Endometrial microvascular endothelial cells (primary cell): ENCODE measurements around the gene TJP1. TPM values are rescaled to one million over a fixed set of nuclear protein-coding genes. Genes with fewer than 3 reads are reported as not detected.
"Not testable (repeated sequence)": the region's sequence is repeated elsewhere in the genome, so short reads cannot be mapped to it uniquely, and the experiment has no call there.

Source experiments
- in situ Hi-C: cut with HindIII; loops from 2 replicates; pipeline ENCODE4 v1.10.0; 2017; ENCODE audit warnings: low sequenced_read_pairs, low pct_unique_long_range_greater_than_20kb; ENCODE audit errors: inconsistent ontology term
- total RNA-seq: library from RNA; depleted of rRNA; stranded (reverse); fragments of >200 nt; gene quantifications from one replicate; pipeline ENCODE4 v1.2.3, GENCODE V29; 2015; ENCODE audit errors: inconsistent ontology term

Gene TJP1
- total RNA-seq, 1 donor from 2014 or later, result 56.6 TPM

DNA sequence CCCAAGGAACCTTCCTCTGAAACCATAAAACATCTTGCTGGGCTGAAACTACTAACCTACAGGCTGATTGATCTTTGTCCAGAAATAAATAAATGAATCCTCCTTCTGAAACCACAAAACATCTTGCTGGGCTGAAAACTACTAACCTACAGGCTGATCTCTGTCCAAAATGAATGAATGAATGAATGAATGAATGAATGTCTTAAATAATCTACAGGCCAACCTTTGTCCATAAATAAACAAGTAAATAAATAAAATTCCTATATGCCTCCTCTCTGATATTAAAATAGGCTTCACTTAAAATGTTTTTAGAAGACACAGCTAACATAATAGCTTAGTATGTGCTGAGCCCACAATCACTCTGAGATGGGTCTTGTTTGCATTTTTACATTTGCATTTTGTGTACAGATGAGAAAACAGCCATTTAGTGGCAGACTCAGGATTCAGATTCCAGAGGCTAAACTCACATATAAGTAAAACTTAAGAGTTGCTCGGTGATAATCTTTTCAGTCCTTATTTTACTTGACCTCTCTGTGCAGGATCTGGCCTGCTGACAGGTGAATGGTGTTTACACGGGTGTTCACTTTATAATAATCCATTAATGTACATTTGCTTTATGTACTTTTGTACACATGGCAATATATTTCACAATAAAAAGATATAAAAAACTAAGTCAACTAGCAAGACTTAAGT, 10.4 kb downstream of the TJP1 start:
- in situ Hi-C loops, result no loop called here

DNA sequence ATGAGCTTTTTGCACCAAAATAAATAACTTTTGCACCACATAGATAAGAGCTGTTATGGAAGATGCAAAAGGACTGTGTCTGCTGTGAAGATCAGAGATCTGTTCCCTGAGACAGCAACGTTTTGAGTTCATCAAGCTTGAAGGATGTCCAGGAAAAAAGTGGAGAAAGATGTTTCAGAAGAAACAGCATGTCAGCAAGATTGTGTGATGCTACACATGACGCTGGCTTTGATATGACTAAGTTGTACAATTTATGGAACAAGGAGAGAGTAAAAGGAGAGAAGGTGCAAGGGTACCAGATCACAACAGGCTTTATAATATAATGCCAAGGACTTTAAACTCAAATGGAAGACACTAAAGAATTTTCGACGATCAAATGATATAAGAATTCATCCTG, 16.6 kb downstream of the TJP1 start:
- in situ Hi-C loops, result no loop called here

DNA sequence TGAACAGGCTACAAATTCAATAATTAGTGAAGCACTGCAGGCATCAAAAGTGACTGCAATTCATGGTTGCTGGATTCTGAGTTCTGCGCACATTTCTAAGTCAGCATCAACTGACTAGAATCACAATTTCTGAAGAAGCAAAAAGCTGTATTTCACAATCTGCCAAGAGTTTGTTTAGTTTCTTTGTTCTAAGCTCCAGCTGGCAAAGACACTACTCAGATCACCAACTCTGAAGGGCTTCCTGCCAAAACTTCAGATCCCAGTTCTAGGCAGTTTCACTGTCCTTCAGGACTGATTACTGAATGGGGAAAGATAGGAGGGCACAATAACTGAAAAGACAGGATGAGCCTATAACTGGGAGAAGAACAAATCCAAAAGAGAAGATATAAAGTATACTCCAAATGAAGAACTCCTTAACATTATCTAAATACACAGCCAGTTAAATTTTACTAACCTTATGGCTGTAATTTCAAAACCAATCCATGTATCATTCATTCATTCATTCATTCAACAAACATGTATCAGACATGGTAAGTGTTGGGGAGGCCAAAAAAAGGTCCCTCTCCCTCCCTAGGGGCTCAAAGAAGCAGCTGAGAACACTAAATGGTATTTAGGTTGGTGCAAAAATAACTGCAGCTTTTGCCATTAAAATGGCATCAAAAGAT, 17.1 kb downstream of the TJP1 start:
- in situ Hi-C loops, result no loop called here

DNA sequence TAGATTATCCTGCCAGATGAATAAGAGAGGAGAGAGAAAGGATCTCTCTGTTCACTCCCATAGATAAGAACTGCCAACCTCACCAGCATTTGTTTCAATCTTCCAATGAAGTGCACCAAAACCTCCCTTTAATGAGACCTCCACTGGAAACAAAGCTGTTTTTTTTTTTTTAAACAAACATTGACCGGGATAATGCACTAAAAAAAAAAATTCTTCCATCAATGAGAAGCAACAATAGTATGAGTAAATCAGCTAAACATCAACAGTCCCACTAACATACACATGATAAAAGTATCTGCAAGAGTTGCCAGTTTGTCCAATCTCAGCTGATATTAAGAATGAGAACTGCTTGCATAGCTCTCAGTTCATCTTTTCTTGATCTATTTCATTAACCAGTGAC, 19.9 kb downstream of the TJP1 start:
- in situ Hi-C loops, result no loop called here

DNA sequence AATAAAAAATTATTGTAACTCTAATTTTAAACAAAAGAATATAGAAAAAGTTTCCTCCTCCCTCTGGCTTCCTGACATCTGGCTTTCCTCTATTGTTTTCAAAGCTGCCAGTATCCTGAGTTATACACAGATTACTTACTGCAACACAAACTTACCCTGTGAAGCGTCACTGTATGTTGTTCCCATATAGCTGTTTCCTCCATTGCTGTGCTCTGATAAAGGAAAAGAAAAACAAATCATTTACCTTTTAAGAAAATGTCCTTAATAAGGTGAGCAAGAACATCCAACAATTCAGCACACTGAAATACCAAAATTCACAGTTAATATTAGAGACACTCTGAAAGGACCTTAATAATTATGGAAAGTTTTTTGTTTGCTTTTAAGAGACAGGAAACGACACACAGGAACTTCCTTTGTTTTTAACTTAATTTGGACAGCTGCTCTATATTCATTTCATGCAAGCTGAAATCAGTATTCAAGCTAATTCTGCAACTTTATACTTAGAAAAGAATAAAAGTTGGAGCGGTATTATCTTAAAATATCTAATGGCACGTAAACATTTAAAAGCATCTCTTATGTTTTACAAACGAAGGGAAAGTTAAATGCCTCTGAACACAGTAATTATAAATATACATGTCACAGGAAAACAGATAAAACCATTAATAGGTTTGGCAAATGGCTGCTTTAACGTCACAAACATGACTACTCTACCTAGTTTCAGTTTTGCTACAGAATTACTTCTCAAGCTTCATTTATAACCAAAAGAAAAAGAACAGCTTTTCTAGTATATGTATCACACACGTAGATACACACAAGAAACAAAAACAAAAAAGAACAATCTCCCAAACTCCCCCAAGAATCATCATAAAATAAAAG, 21.5 kb downstream of the TJP1 start:
- in situ Hi-C loops, result no loop called here

DNA sequence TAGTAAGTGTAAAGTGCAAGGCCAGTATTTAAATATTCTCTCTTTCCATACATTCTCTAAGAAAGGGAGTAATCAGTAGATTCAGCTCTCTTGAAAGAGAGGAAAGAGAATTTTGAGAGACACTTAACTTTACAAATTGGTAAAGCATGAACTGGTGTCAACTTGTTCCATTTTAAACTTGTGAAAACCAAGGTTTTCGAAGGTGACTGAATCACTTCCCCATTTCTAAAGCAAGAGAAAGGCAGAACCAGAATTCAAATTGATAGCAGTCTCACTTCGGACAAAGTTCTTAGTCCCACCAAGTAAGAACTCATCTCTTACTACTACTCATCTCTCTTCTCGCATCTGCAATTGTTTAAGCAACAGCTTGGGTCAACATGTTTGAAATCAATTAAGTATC, 22.4 kb downstream of the TJP1 start:
- in situ Hi-C loops, result no loop called here

DNA sequence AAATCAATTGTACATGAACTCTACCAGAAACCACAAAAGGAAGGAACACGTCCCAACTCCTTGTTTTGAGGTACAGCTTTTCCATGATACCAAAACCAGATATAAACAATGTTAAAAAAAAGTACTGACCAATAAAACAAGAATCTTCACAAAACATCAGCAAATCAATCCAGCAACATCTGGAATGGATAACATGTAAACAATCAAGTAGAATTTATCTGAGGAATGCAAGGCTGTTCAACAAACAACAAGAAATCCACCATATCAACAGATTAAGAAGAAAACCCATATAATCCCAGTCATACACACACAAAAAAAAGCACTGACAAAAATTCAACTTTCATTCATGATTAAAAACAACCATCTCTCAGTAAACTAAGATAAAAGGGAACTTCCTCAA, 26.7 kb downstream of the TJP1 start:
- in situ Hi-C loops, result no loop called here

DNA sequence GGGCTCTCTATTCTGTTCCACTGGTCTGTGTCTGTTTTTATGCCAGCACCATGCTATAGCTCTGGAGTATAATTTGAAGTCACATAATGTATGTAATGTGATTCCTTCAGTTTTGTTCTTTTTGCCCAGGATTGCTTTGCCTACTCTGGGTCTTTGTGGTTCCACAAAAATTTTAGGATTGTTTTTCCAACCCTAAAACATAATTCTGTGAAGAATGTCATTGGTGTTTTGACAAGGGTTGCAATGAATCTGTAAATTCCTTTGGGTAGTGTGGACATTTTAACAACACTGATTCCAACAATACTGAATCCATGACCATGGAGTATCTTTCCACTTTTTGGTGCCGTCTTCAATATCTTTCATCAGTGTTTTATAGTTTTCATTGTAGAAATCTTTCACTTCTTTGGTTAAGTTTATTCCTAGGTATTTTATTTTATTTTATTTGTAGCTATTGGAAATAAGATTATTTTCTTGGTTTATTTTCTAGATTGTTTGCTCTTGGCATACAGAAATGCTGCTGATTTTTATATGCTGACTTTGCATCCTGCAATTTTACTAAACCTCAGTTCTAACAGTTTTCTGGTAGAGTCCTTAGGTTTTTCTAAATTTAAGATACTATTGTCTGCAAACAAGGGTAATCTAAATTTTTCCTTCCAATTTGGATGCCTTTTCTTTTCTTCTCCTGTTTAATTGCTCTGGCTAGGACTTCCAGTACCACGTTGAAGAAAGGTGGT, 29.7 kb downstream of the TJP1 start:
- in situ Hi-C loops, result no loop called here

DNA sequence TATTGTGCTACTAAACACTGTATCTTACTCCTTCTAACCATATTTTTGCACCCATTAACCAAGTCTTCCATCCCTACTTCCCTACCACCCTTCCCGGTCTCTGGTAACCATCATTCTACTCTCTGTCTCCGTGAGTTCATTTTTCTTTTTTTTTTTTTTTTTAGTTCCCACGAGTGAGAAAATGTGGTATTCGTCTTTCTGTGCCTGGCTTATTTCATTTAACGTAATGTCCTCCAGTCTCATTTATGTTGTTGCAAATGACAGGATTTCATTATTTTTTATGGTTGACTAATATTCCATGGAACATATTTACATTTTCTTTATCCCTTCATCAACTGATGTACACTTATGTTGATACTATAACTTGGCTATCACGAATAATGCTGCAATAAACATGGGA, 31.7 kb downstream of the TJP1 start:
- in situ Hi-C loops, result no loop called here

DNA sequence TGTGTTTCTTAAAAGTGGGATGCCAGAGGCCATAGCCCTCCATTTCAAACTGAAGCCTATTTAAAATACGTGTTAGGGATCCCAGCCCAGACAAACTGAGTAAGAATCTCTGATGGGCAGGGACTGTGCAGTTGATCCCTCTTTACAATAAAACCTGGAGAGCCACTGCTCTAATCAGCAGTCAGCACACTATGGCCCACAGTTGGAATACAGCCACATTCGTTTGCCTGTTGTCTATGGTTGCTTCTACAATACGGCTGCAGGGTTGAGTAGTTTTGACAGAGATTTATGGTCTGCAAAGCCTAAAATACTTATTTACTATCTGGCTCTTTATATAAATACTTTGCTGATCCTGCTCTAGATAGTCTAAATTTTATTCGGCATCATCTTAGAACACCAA, 32.4 kb downstream of the TJP1 start:
- in situ Hi-C loops, result no loop called here

DNA sequence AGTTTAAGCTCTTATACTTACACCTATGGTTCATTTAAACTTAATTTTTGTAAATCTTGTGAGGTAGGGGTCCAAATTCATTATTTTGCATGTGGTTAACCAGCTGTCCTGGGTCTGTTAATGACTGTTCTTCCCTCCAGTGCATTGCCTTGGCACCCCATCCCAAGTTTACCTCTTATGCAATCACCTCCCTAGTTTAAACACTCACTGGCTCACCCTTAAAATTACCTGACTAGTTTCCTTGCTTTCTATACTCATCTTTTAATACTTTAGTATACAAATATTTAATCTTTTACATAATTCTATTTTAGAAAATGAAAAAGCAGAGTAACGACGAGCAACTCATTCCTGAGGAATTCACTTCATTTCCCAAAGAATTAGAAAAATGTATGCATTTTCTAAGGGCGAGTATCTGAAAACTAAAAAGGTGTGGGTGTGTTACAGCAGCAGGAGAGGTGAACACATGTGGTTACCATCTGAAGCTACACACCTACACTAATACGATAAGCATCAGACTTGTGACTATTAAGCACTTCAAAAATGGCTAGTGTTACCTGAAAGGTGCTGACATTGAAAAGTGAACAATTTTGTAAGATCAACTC, 33.7 kb downstream of the TJP1 start:
- in situ Hi-C loops, result no loop called here

DNA sequence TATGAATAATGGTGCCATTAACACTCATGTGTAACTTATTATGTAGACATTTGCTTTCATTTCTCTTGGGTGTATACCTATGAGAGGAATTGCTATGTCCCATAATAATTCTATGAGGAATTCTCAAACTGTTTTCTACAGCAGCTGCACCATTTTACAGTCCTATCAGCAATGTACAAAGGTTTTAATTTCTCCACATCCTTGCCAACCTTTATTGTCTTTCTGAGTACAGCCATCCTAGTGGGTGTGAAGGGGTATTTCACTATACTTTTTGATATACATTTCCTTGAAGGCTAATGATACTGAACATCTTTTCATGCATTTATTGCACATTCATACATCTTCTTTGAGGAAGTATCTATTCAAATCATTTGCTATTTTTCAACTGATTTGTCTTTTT, 34.5 kb downstream of the TJP1 start:
- in situ Hi-C loops, result no loop called here

DNA sequence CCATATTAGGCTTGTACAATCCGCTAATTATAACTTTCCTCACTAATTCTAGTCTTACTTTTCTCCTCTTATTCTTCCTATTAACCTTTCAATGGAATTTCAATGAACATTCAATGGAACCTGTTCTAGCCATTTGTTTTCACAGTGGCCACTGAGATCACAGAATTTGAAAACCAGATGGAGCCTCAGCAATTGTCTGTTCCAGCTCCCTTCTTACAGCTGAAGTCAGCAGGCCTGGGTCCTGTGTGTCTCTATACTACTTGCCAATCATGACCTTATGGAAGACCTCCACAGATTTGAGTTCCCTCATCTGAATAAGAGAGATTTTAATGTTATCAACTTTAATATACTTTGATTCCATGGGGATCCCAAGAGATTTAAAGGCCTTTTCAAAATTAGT, 36.6 kb downstream of the TJP1 start:
- in situ Hi-C loops, result no loop called here

DNA sequence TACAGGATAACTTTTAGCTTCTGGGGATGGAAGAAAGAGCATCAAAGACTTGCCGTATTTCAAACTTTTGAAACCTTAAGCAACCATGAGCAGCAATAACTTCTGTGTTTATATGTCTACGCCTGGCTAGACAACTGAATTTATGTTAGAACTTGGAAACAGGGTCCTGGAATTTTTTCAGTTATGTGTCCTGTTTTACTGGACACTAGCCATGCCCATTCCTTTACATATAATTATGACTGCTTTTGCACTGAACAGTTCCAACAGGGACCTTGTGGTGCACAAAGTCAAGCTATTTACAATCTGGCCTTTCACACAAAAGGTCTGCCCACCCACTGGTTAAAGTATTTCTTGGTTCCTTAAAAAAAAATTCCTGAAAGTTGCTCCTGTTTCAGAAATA, 37.1 kb downstream of the TJP1 start:
- in situ Hi-C loops, result no loop called here

DNA sequence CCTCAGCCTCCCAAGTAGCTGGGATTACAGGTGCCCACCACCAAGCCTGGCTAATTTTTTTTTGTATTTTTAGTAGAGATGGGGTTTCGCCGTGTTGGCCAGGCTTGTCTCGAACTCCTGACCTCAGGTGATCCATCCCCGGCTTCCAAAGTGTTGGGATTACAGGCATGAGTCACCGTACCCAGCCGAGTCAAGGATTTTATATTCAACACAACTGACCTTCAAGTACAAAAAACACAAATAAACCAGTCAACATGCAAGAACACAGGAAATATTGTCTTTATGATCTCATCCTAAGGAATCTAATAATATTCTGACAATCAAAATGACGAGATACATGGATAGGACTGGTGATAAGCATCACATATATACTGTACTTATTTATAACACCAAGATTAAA, 37.9 kb downstream of the TJP1 start:
- in situ Hi-C loops, result no loop called here

DNA sequence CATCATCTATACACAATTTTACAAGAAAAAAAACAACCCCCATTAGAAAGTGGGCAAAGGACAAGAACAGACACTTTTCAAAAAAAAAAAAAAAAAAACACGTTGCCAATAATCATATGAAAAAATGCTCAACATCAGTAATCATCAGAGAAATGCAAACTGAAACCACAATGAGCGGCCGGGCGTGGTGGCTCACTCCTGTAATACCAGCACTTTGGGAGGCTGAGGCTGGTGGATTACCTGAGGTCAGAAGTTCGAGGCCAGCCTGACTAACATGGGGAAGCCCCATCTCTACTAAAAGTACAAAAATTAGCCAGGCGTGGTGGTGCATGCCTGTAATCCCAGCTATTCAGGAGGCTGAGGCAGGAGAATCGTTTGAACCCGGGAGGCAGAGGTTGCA, 39.5 kb downstream of the TJP1 start:
- in situ Hi-C loops, result not testable (repeated sequence)

DNA sequence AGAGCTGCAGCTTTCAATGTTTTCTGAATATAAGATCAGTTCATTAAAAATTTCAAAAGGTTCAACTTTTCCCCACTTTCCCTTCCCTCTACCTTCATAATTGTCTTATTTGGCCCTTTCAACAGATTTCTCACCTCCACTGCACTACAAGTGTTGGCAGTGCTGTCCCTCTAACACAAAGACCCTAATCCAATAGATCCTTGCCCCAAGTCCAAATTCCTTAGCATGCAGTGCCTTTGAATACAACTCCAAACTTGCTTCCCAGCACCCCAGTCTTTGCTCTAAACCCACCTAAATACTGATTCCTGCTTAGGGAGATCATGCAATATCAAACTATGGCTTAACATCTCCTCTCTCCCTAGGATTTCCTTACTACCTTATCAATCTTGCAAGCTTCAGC, 43.9 kb downstream of the TJP1 start:
- in situ Hi-C loops, result no loop called here

DNA sequence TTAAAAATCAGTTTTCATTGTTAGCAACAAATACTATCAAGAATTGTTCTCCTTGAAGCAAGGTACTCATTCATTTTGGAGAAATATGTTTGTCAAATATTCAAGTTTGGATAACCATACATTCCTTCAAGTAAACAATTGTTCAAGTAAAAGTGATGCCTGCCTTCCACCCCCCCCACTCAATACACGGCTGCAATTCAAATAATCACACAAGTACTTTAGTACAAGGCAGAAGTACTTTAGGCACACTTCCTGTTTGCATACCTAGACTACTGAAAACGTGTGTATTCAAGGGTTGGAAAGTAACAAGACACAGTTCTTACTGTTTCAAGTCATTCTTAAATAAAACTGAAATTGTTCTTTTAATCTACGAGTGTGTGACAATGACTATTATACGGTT, 45.4 kb downstream of the TJP1 start:
- in situ Hi-C loops, result no loop called here

DNA sequence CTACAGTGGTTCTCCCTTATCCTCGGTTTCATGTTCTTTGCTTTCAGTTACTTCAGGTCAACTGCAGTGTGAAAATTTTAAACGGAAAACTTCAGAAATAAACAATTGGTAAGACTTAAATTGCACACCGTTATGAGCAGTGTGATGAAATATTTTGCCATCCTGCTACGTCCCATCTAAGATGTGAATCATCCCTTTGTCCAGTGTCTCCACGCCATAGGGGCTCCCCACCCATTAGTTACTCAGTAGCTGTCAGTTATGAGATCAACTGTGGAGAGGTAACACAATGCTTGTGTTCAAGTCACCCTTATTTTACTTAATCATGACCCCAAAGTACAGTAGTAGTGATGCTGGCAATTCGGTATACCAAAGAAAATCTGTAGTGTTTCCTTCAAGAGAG, 47.4 kb downstream of the TJP1 start:
- in situ Hi-C loops, result no loop called here
